Erythroblast (primary cell): Measurements from ENCODE around the gene EPM2A.
"Not testable (repeated sequence)": the region's sequence is repeated elsewhere in the genome, so short reads cannot be mapped to it uniquely, and the experiment has no call there.

Experiments used
- DNase-seq, 2 experiments: peaks; one replicate each; lab custom pipeline; 2025; lab: John Stamatoyannopoulos, UW
- GATA1 ChIP-seq: IDR thresholded peaks from 2 replicates; pipeline ENCODE4 v1.6.1; 2011; ENCODE audit warnings: low read depth, mild to moderate bottlenecking, control low read depth, low read length, moderate library complexity
- POLR2A ChIP-seq: IDR thresholded peaks from 2 replicates; pipeline ENCODE4 v1.6.1; 2011; ENCODE audit warnings: mild to moderate bottlenecking, low read length

Gene EPM2A

GRCh38 chr6:145715426-145715825, 19.9 kb downstream of the EPM2A start:
- DNase-seq, result no peak
- no peak for TF ChIP-seq POLR2A
- no peak for TF ChIP-seq GATA1

GRCh38 chr6:145714731-145715130, 20.6 kb downstream of the EPM2A start:
- TF ChIP-seq GATA1 (no peak), POLR2A (no peak)
- no peak for DNase-seq

- DNase-seq, result no peak
- TF ChIP-seq GATA1, result no peak
- TF ChIP-seq POLR2A, result no peak
These were observed 21.5 kb downstream of the EPM2A start for GRCh38 chr6:145713773-145714172.

GRCh38 chr6:145711372-145711771, 23.9 kb downstream of the EPM2A start:
- DNase-seq, result no peak
- TF ChIP-seq POLR2A (no peak), GATA1 (no peak)

- DNase-seq, result no peak
- TF ChIP-seq GATA1, result no peak
- TF ChIP-seq POLR2A, result no peak
These were observed 27.9 kb downstream of the EPM2A start for GRCh38 chr6:145707397-145707796.

- TF ChIP-seq POLR2A (no peak), GATA1 (no peak)
- DNase-seq, result no peak
These were observed 29.8 kb downstream of the EPM2A start for GRCh38 chr6:145705561-145705960.

GRCh38 chr6:145704143-145704781, 31.1 kb downstream of the EPM2A start:
- no peak for TF ChIP-seq POLR2A
- no peak for TF ChIP-seq GATA1
- DNase-seq, result peak in 1 of 2 experiments; percentile 11

GRCh38 chr6:145699462-145699861, 35.9 kb downstream of the EPM2A start:
- TF ChIP-seq GATA1, result no peak
- no peak for TF ChIP-seq POLR2A
- DNase-seq, result no peak

- not testable (repeated sequence) for DNase-seq
These were observed 37.9 kb downstream of the EPM2A start for GRCh38 chr6:145697401-145697800.

GRCh38 chr6:145694083-145694737, 41.1 kb downstream of the EPM2A start:
- DNase-seq, result no peak
- TF ChIP-seq GATA1 (no peak), POLR2A (no peak)

- TF ChIP-seq POLR2A, result no peak
- no peak for TF ChIP-seq GATA1
These were observed 44.4 kb downstream of the EPM2A start for GRCh38 chr6:145690969-145691368.

GRCh38 chr6:145689529-145689928, 45.8 kb downstream of the EPM2A start:
- TF ChIP-seq POLR2A (no peak), GATA1 (no peak)
- no peak for DNase-seq

More at GRCh38 chr6:145690969-145691368, 44.4 kb downstream of the EPM2A start:
- no peak for DNase-seq

GRCh38 chr6:145688493-145688905, 46.8 kb downstream of the EPM2A start:
- no peak for TF ChIP-seq GATA1
- no peak for TF ChIP-seq POLR2A
- no peak for DNase-seq

GRCh38 chr6:145685932-145686331, 49.4 kb downstream of the EPM2A start:
- TF ChIP-seq POLR2A (no peak), GATA1 (no peak)
- DNase-seq, result no peak

- no peak for DNase-seq
- TF ChIP-seq GATA1 (no peak), POLR2A (no peak)
These were observed 53.4 kb downstream of the EPM2A start for GRCh38 chr6:145681965-145682364.
